ENCODE measurements around the gene NRP1.

DNA sequence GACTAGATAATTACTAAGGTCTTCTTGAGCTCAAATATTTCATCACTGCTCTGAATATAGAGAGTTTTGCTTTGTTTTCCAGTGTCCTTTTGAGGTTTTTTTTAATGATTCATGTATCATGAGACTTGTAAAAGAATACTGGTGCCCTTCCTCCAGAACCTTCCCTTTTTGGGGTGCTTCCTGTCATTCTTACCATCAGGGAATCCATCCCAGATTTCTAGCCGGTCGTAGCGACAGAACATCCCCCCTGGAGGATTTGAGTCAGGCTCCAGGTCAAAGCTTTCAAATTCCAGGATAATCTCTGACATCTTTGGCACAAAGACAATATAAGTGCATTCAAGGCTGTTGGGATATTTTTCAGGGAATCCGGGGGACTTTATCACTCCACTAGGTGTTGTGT is 71.0 kb downstream of the NRP1 start:
- TF ChIP-seq, protein P1, sequence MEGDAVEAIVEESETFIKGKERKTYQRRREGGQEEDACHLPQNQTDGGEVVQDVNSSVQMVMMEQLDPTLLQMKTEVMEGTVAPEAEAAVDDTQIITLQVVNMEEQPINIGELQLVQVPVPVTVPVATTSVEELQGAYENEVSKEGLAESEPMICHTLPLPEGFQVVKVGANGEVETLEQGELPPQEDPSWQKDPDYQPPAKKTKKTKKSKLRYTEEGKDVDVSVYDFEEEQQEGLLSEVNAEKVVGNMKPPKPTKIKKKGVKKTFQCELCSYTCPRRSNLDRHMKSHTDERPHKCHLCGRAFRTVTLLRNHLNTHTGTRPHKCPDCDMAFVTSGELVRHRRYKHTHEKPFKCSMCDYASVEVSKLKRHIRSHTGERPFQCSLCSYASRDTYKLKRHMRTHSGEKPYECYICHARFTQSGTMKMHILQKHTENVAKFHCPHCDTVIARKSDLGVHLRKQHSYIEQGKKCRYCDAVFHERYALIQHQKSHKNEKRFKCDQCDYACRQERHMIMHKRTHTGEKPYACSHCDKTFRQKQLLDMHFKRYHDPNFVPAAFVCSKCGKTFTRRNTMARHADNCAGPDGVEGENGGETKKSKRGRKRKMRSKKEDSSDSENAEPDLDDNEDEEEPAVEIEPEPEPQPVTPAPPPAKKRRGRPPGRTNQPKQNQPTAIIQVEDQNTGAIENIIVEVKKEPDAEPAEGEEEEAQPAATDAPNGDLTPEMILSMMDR (IDR thresholded peaks at IDR 0.05) = no peak
- no peak for TF ChIP-seq POLR2A (IDR thresholded peaks at IDR 0.05)
